PC-3 (cell line): ENCODE measurements around the gene NDUFV1. TPM values are rescaled to one million over a fixed set of nuclear protein-coding genes. Genes with fewer than 3 reads are reported as not detected.

Source experiments
- ATAC-seq: fragments of 200-7000 bp; cut with Tn5 transposase; 2 replicates; pipeline ENCODE4 v1.9.1; 2020; ENCODE audit warnings: mild to moderate bottlenecking, moderate library complexity
- BruUV-seq: library from RNA; stranded (reverse); fragments of 400-500 nt; replicated peaks from 2 replicates; lab custom pipeline; 2021; lab: Mats Ljungman, UMichigan
- CTCF ChIA-PET: fragments of 300-600 bp; sonication (Branson Sonifier 250); formaldehyde crosslinking; loops from one replicate; lab custom pipeline; 2022; ENCODE audit warnings: antibody characterized with exemption; lab: Charles Lee
- POLR2A ChIA-PET: fragments of 300-600 bp; sonication (Branson Sonifier 250); formaldehyde crosslinking; loops from one replicate; lab custom pipeline; 2022; ENCODE audit warnings: antibody characterized with exemption; ENCODE audit not compliant: unreplicated experiment; lab: Charles Lee
- DNase-seq: peaks from one replicate; pipeline ENCODE4 v3.0.0-alpha.2; 2015
- H2AFZ ChIP-seq: fragments of 300-600 bp; sonication (generic); 2 replicates; pipeline ENCODE4 v1.6.0; 2016; ENCODE audit warnings: antibody characterized with exemption, low read length
- H3F3A ChIP-seq: fragments of 300-600 bp; sonication (generic); one replicate; pipeline ENCODE4 v1.6.0; 2017; ENCODE audit warnings: antibody characterized with exemption, low read length, control low read depth, mild to moderate bottlenecking; ENCODE audit not compliant: unreplicated experiment
- H3K27ac ChIP-seq: fragments of 300-600 bp; sonication (generic); 2 replicates; pipeline ENCODE4 v1.5.1; 2016; ENCODE audit warnings: mild to moderate bottlenecking, low read length
- H3K27me3 ChIP-seq: fragments of 300-600 bp; sonication (generic); 2 replicates; pipeline ENCODE4 v1.6.1; 2016; ENCODE audit warnings: low read length, mixed read lengths
- H3K36me3 ChIP-seq: fragments of 300-600 bp; sonication (generic); 2 replicates; pipeline ENCODE4 v1.6.1; 2016; ENCODE audit warnings: low read depth, mixed run types, low read length, mixed read lengths
- H3K4me1 ChIP-seq: fragments of 300-600 bp; sonication (generic); 2 replicates; pipeline ENCODE4 v1.5.1; 2016; ENCODE audit warnings: low read length; ENCODE audit not compliant: insufficient read depth
- H3K4me2 ChIP-seq: fragments of 300-600 bp; sonication (generic); 2 replicates; pipeline ENCODE4 v1.6.0; 2016; ENCODE audit warnings: low read length
- H3K4me3 ChIP-seq: fragments of 300-600 bp; sonication (generic); 2 replicates; pipeline ENCODE4 v1.5.1; 2016; ENCODE audit warnings: mild to moderate bottlenecking, low read length, mixed read lengths
- H3K79me2 ChIP-seq: fragments of 300-600 bp; sonication (generic); 2 replicates; pipeline ENCODE4 v1.6.1; 2017; ENCODE audit warnings: low read length, mixed read lengths
- H3K9ac ChIP-seq: fragments of 300-600 bp; sonication (generic); 2 replicates; pipeline ENCODE4 v1.6.0; 2016; ENCODE audit warnings: mild to moderate bottlenecking, low read length
- H3K9me2 ChIP-seq: fragments of 300-600 bp; sonication (generic); replicated peaks from 2 replicates; pipeline ENCODE4 v1.6.1; 2016; ENCODE audit warnings: mixed run types, low read length, mixed read lengths
- H3K9me3 ChIP-seq: fragments of 300-600 bp; sonication (generic); 2 replicates; pipeline ENCODE4 v1.6.1; 2016; ENCODE audit warnings: low read length, mixed read lengths
- H4K20me1 ChIP-seq: fragments of 300-600 bp; sonication (generic); 2 replicates; pipeline ENCODE4 v1.6.1; 2016; ENCODE audit warnings: low read length, mixed read lengths
- CTCF ChIP-seq: fragments of 300-600 bp; sonication (generic); conservative IDR thresholded peaks from 2 replicates; pipeline ENCODE4 v1.5.1; 2017; ENCODE audit warnings: antibody characterized with exemption, low read depth, mild to moderate bottlenecking, low read length
- EZH2 ChIP-seq: fragments of 300-600 bp; sonication (generic); IDR thresholded peaks from one replicate; pipeline ENCODE4 v1.6.1; 2017; ENCODE audit warnings: antibody characterized with exemption, mild to moderate bottlenecking, low read length; ENCODE audit not compliant: unreplicated experiment
- EZH2phosphoT487 ChIP-seq: fragments of 300-600 bp; sonication (generic); IDR thresholded peaks from 2 replicates; pipeline ENCODE4 v1.6.1; 2018; ENCODE audit warnings: mild to moderate bottlenecking, antibody characterized with exemption, low read length, borderline replicate concordance
- intact Hi-C: fragments of 100-400 bp; cut with micrococcal nuclease; formaldehyde crosslinking; loops from 2 replicates; pipeline ENCODE4 v1.9.0; 2023
- total RNA-seq: library from RNA; depleted of rRNA; stranded (reverse); fragments of >200 nt; gene quantifications from 2 replicates; pipeline ENCODE4 v1.2.3, GENCODE V29; 2014

Gene NDUFV1
- total RNA-seq, 1 experiment from 2014 or later, result 499 TPM

- Histone ChIP-seq H2AFZ (peak overlapping the region; percentile 95), H3K9me3 (no peaks in the 10 kb centered on the region), H3K4me1 (peaks cover 16% of the 10 kb centered on the region; the same call in 1 of the 2 replicates), H3K27ac (no peak overlapping the region), H3K9me2 (no peaks in the 10 kb centered on the region), H3F3A (no peaks in the 10 kb centered on the region), H3K36me3 (peaks cover 28% of the 10 kb centered on the region), H4K20me1 (no peaks in the 10 kb centered on the region), H3K79me2 (peaks cover 23% of the 10 kb centered on the region), H3K9ac (peak overlapping the region; percentile 92), H3K4me3 (peak overlapping the region; percentile 92), H3K4me2 (peak overlapping the region; percentile 97), H3K27me3 (no peaks in the 10 kb centered on the region)
- no peak for ATAC-seq
- no TSS peak for BruUV-seq
- no peak for DNase-seq
- TF ChIP-seq EZH2 (no peak), CTCF (no peak), EZH2phosphoT487 (no peak)
- ChIA-PET CTCF (no interaction called here), POLR2A (no interaction called here)
- intact Hi-C loops, result no loop called here
Measured at GRCh38 chr11:67607507-67607906, 771 bp downstream of the NDUFV1 start.

GRCh38 chr11:67608486-67608885 is 1.8 kb downstream of the NDUFV1 start:
- ChIA-PET CTCF (no interaction called here), POLR2A (no interaction called here)
- Histone ChIP-seq H3K79me2 (peaks cover 23% of the 10 kb centered on the region), H3K4me2 (peak overlapping the region; percentile 97), H3K36me3 (peaks cover 28% of the 10 kb centered on the region), H3K27me3 (no peaks in the 10 kb centered on the region), H3F3A (no peaks in the 10 kb centered on the region), H3K27ac (no peak overlapping the region), H3K9me2 (no peaks in the 10 kb centered on the region), H2AFZ (no peak overlapping the region), H3K9me3 (no peaks in the 10 kb centered on the region), H3K9ac (no peak overlapping the region), H3K4me1 (peaks cover 16% of the 10 kb centered on the region; the same call in 1 of the 2 replicates), H4K20me1 (no peaks in the 10 kb centered on the region), H3K4me3 (no peak overlapping the region)
- TF ChIP-seq EZH2 (no peak), EZH2phosphoT487 (no peak)
- ATAC-seq (no peak), DNase-seq (no peak)
- intact Hi-C loops, result no loop called here
- no TSS peak for BruUV-seq

GRCh38 chr11:67609316-67609715 is 2.6 kb downstream of the NDUFV1 start:
- H3F3A ChIP-seq, result no peaks in the 10 kb centered on the region
- no peaks in the 10 kb centered on the region for H3K9me2 ChIP-seq
- H3K9me3 ChIP-seq, result no peaks in the 10 kb centered on the region
- H3K4me3 ChIP-seq, result no peak overlapping the region
- no peaks in the 10 kb centered on the region for H4K20me1 ChIP-seq
- H3K27ac ChIP-seq, result no peak overlapping the region
- no peak overlapping the region for H3K9ac ChIP-seq
- ChIA-PET POLR2A (no interaction called here), CTCF (no interaction called here)
- peaks cover 23% of the 10 kb centered on the region for H3K79me2 ChIP-seq
- peaks cover 16% of the 10 kb centered on the region; the same call in 1 of the 2 replicates for H3K4me1 ChIP-seq
- no peak overlapping the region for H3K4me2 ChIP-seq
- no TSS peak for BruUV-seq
- DNase-seq, result no peak
- H3K27me3 ChIP-seq, result no peaks in the 10 kb centered on the region
- TF ChIP-seq EZH2phosphoT487, result no peak
- TF ChIP-seq CTCF, result no peak
- TF ChIP-seq EZH2, result no peak
- intact Hi-C loops, result no loop called here
- H2AFZ ChIP-seq, result no peak overlapping the region
- H3K36me3 ChIP-seq, result peaks cover 28% of the 10 kb centered on the region
- no peak for ATAC-seq
